ENCODE results near the gene LIME1.

DNA sequence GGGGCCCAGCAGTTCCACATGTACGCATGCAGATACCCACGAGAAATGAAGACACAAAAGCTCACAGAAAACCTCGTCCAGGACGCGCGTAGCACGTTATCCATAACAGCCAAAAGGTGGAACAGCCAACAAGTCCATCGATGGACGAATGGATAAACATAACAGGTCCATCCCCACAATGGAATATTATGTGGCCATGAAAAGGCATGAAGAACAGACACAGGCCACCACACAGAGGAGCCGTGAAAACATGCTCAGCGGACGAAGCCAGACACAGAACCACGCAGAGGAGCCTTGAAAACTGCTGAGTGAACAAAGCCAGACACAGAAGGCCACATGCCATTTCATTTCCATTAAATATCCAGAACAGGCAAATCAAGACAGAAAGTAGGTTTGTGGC is 41.1 kb downstream of the LIME1 start:
- TF ChIP-seq, protein P1, sequence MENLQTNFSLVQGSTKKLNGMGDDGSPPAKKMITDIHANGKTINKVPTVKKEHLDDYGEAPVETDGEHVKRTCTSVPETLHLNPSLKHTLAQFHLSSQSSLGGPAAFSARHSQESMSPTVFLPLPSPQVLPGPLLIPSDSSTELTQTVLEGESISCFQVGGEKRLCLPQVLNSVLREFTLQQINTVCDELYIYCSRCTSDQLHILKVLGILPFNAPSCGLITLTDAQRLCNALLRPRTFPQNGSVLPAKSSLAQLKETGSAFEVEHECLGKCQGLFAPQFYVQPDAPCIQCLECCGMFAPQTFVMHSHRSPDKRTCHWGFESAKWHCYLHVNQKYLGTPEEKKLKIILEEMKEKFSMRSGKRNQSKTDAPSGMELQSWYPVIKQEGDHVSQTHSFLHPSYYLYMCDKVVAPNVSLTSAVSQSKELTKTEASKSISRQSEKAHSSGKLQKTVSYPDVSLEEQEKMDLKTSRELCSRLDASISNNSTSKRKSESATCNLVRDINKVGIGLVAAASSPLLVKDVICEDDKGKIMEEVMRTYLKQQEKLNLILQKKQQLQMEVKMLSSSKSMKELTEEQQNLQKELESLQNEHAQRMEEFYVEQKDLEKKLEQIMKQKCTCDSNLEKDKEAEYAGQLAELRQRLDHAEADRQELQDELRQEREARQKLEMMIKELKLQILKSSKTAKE (IDR thresholded peaks at IDR 0.05; ENCODE audit: low read depth, poor library complexity, severe bottlenecking): no peak
- TF ChIP-seq, protein P2, sequence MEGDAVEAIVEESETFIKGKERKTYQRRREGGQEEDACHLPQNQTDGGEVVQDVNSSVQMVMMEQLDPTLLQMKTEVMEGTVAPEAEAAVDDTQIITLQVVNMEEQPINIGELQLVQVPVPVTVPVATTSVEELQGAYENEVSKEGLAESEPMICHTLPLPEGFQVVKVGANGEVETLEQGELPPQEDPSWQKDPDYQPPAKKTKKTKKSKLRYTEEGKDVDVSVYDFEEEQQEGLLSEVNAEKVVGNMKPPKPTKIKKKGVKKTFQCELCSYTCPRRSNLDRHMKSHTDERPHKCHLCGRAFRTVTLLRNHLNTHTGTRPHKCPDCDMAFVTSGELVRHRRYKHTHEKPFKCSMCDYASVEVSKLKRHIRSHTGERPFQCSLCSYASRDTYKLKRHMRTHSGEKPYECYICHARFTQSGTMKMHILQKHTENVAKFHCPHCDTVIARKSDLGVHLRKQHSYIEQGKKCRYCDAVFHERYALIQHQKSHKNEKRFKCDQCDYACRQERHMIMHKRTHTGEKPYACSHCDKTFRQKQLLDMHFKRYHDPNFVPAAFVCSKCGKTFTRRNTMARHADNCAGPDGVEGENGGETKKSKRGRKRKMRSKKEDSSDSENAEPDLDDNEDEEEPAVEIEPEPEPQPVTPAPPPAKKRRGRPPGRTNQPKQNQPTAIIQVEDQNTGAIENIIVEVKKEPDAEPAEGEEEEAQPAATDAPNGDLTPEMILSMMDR (IDR thresholded peaks at IDR 0.05 in 2 of 3, conservative IDR thresholded peaks at IDR 0.05 in 1 of 3; ENCODE audit: control insufficient read depth in 2 of 3, extremely low read depth in 1 of 3, insufficient read depth in 1 of 3, low read depth in 3 of 3, low read length in 3 of 3): no peak
- no peak for TF ChIP-seq POLR2AphosphoS5 (IDR thresholded peaks at IDR 0.05; ENCODE audit: low read length)
- no peak for TF ChIP-seq NBN (IDR thresholded peaks at IDR 0.05)
- TF ChIP-seq, protein P3, sequence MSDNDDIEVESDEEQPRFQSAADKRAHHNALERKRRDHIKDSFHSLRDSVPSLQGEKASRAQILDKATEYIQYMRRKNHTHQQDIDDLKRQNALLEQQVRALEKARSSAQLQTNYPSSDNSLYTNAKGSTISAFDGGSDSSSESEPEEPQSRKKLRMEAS (IDR thresholded peaks at IDR 0.05; ENCODE audit: low read depth, low read length): no peak
- TF ChIP-seq TAF1 (IDR thresholded peaks at IDR 0.05; ENCODE audit: borderline replicate concordance, low read depth, low read length): no peak

All from GM12878 (cell line).